Fibroblast of skin of scalp (primary cell): ENCODE measurements around the gene ICAM3.
"Not testable (repeated sequence)": the region's sequence is repeated elsewhere in the genome, so short reads cannot be mapped to it uniquely, and the experiment has no call there.

ENCODE experiments used
- DNase-seq: peaks from one replicate; pipeline ENCODE4 v3.0.0-alpha.2; 2013

Gene ICAM3

GRCh38 chr19:10344780-10345179, 5.4 kb upstream of the ICAM3 start:
- DNase-seq = no peak

GRCh38 chr19:10343495-10343894, 4.1 kb upstream of the ICAM3 start:
- DNase-seq = no peak

- no peak for DNase-seq
These were observed 553 bp upstream of the ICAM3 start for GRCh38 chr19:10339977-10340376.

GRCh38 chr19:10338940-10339339, 484 bp downstream of the ICAM3 start:
- no peak for DNase-seq

GRCh38 chr19:10336725-10337124, 2.7 kb downstream of the ICAM3 start:
- DNase-seq = not testable (repeated sequence)

GRCh38 chr19:10335352-10335985, 4.0 kb downstream of the ICAM3 start:
- no peak for DNase-seq

GRCh38 chr19:10334588-10335351, 4.7 kb downstream of the ICAM3 start:
- peak; percentile 91 for DNase-seq

GRCh38 chr19:10333758-10334587, 5.5 kb downstream of the ICAM3 start:
- DNase-seq = no peak

- peak; percentile 98 for DNase-seq
These were observed 6.3 kb downstream of the ICAM3 start, which contains the start of gene RAVER1 for GRCh38 chr19:10332965-10333757. RAVER1 (minus strand) TSS chr19:10333529; CDS start chr19:10333507, 22 bp downstream.

GRCh38 chr19:10332158-10332964, 7.1 kb downstream of the ICAM3 start:
- DNase-seq = no peak

- no peak for DNase-seq
These were observed 9.9 kb downstream of the ICAM3 start for GRCh38 chr19:10329555-10329954.

GRCh38 chr19:10328558-10329429, 10.6 kb downstream of the ICAM3 start:
- DNase-seq = no peak

- no peak for DNase-seq
These were observed 11.6 kb downstream of the ICAM3 start for GRCh38 chr19:10327793-10328192.

- DNase-seq = no peak
These were observed 13.7 kb downstream of the ICAM3 start for GRCh38 chr19:10325732-10326131.

- DNase-seq = no peak
These were observed 17.3 kb downstream of the ICAM3 start for GRCh38 chr19:10321874-10322835.

- no peak for DNase-seq
These were observed 18.0 kb downstream of the ICAM3 start for GRCh38 chr19:10321417-10321797.

- no peak for DNase-seq
These were observed 18.6 kb downstream of the ICAM3 start for GRCh38 chr19:10320602-10321416.
